ENCODE measurements around the gene APBB2.

Gene APBB2

DNA sequence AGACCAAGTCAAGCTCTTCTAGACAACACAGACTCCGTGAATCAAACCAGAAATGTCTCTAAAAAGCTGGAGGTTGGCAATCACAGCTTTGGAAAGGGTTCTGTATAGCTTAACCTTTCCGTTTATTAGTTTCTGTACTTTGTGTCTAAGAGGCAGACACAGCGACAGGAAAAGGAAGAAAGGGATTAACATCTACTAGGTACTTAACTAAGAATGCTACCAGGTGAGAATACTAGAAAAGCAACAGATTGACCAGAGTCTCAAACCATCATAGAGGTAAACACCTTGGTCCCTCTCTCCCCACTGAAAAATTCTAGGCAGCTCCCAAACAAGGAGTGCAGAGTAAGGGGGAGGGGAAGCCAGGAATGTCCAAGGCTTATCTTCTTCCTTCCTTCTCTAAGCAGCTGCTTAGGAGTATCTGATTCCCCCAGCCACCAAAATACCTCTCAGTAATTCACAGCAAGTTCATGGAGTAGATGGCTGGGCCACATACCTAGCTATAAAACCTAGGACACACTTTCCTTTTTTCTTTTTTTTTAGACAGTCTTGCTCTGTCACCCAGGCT lies 80.8 kb downstream of the APBB2 start:
- peak; percentile 20 for DNase-seq

DNA sequence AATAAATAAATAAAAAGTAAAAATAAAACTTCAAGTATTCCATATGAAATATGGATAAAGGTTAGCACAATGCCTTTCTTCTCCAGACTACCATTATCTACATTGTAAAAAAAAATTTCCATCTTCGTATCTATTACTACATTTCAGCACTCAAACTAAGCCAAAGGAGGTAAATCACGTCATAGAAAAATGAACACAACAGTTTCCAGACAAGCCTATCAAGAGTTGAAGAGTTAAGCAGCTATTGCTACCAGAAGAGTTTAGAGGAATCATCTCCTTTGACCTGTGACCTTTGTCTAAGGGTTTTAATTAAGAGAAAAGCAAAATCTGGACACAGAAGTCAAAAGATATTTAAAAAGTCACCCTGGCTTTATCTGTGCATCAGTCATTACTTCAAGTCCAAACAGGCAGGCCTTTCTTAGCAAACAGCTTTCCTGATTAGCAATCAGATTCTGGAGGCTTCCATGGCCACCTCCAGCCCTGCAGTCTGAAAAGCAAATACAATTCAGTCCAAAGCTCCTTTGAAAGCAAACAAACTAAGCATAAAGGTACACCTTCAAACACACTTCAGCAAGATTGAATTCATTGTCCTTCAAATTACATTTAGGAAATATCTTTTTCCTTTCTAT lies 82.2 kb downstream of the APBB2 start:
- DNase-seq: no peak

DNA sequence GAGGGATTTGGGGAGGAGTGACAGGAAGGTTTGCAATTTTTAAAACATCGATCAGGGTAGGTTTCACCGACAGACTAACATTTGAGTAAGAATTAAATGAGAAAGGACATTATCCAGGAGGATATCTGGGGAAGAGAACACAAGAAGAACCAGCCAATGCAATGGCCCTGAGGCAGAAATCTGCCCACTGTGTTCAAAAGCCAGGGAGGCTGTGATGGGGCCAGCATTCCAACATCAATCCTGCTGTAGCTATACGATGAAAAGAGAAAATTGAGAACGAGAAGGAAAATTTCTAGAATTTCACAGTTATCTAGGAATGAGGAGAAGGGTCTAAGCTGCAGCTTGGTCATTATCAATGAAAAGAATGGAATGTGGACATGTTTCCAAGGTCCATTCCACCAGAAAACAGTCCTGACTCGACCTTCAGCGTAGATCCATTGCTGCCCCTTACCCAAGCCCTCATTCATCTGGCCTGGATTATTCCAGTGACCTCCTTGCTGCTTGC lies 84.4 kb downstream of the APBB2 start:
- no peak for DNase-seq

DNA sequence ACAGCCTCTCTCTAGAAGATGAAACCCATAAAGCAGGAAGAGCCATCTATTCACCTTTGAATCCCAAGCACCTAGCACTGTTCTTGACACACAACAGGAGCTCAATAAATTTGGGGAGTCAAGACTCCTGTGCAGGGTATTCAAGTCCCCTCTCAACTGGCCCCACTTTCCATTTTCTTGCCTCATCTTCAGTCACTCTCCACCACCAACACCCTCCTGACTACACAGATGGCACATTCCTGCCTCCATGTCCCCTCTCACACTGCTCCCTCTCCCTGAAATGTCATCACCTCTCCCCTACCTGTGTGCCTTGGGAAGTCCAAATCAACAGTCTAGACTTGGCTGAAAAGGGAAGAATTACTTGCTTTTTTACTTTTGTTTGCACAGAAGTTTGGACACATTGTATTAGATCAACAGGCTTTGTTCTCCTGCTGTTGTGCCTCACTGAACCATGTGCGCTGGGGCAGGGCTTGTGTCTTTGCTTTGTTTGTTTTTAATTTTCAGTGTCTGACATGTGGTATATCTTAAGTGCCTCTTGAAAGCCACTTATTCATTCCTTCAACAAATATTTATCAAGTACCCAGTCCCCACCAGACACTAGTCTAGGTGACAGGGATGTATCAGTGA lies 85.1 kb downstream of the APBB2 start:
- DNase-seq: no peak

DNA sequence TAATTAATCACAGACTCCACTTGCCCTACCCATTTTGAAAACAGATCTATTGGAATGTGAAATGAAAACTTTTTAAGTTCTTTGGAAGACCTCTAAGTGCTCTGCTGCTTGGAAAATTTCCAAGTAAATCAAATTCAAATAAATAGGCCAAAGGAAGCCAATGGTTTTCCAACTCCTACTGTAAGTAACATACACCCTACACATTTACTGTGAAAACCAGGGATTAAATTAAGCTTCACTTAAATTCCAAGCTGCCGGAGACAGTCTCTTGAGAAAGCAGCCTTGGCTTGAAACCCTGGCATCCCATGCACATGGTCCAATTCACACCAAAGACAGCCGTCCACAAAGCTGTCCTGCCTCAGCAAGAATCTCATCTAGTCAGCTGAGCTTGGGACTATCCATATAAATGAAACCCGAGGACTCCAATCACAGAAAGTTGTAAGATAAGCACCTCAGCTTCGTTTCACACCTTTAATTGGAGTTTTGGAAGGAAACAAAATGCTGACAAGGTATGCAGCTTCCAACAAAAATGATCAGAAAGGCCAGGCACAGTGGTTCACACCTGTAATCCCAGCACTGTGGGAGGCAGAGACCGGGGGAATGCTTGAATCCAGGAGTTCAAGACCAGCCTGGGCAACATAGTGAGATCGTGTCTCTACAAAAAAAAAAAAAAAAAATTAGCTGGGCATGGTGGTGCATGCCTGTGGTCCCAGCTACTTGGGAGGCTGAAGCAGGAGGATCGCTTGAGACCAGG lies 88.6 kb downstream of the APBB2 start:
- DNase-seq: peak; percentile 50

DNA sequence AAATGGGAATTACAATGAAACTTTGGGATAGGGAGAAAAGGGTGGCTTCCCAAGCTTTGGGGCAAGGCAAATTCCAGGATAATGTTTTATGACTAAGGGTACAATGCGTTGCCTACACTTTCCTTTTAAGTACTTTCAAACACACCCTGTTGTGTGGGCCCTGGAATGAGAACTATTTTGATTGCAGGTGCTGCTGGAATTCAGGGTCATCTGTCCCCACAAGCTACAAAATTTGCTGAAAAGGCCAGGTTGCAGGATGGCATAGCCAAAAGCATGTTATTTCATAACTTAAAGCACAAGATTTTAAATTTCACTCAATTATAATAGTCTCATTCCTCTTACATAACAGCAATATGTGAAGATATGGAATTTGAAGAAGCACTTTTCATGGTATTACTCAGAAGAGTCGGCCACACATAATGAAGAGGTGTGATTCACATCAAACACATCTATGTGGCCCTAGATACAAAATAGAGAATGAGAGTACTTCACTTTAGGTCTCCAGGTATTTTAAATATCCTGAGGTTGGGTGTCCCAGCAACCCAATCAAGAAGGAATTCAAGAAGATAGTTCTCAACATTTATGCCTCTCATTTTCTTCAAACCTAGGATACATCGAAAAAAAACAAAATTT lies 89.3 kb downstream of the APBB2 start:
- DNase-seq: peak; percentile 21

DNA sequence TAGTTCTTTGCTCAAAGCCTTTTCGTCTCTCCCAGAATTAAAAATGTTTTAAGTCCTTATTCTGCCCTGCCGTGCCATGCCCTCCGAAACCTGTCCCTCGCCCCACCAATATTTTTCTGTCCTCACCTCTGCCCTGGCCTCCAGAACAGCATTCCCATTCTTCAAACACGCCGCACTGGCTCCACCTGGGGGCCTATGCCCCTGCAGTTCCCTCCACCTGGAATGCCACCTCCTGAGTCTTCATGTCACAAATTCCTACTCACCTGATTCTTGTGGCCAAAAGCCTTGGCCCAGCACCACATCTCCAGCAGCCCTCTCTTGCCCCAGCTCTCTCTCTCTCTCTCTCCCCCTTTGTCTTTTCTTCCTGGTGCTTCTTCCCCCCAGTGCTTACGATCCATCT lies 91.6 kb downstream of the APBB2 start:
- DNase-seq: no peak

DNA sequence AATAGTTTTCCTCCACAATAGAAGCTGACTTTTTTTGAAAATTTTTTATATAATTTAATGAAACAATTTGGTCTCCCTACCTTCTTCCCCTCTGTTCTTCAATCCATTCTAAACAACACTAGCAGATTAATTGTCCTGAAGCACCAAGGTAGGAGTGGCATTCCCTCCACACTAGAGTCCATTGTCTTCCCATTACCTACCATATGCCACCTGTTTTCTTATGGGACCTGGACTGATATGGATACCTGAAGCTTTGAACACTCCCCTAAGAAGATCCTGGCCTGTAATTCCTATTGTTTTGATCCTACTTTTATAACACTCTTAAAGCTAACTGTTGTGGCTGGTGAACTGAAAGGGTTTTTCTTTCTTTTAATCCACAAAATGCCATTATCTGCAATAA lies 92.0 kb downstream of the APBB2 start:
- no peak for DNase-seq

DNA sequence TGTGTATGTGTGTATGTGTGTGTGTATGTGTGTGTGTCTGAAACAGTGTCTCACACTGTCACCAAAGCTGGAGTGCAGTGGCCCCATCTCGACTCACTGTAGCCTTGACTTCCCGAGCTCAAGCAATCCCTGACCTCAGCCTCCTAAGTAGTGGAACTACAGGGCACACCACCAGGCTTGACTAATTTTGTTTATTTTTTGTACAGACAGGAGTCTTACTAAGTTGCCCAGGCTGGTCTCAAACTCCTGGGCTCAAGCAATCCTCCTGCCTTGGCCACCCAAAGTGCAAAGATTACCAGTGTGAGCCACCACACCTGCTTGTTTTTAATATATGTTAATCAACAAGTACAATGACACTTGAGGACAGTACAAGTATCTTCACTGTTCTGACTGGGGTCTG lies 92.4 kb downstream of the APBB2 start:
- DNase-seq: no peak

DNA sequence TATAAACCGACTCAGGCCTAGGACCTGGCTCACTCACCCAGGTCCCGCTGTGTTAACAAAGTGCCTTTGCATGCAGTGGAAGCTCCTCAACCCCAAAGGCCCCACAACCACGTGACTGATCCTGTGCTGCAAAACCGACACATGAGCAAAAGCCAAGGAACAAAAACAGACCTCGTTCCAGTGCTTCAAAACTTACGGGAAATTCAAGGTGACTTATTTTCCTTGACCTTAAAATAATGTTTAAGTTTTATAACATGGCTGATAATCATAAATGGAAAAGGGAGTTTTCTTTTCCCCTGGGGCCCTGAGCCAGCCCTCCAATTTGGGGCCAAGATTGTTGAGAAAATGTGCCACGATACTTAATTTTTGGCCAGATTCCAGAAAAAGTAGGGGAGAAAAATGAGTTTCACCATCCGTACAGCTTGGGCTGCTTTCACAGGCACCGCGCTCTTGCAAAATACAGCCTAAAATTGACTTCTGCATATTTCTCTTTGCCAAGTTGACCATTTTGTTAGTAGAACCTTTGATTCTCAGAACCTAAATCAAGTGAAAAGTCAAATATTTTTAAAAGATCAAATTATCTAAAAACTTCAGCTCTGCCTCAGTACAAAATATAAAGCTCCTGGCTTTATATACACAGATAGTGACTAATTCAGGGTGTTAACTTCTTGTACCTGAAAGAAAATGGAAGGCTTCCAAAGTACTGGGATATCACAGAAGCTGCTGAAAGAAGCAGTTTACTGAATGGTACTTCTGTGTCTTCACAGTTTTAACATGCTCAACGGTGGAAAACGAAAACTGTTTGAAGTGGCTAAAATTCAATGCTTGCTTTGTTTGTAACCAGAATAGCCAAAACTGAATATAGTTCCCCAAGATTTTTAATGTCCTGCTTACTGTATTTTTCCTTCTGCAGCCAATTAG lies 93.8 kb downstream of the APBB2 start:
- DNase-seq: peak; percentile 45

DNA sequence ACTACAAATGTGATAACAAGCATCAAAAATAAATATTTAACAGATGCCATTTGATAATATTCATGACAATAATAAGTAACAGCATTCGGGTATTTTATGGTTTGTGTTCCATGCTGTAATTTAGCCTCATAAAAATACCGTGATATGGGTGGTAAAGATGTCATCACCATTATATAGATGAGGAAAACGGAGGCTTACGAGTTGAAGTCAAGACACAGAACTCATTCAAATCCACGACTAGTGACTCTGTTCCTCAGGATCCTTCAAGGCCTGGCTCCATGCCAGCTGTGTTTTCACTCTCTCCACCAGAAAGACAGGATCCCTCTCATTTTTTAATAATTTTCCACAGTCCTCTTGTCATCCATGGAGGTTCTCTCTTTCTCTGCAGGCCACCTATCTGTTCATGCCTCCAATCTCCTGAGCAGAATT lies 94.5 kb downstream of the APBB2 start:
- DNase-seq: no peak

DNA sequence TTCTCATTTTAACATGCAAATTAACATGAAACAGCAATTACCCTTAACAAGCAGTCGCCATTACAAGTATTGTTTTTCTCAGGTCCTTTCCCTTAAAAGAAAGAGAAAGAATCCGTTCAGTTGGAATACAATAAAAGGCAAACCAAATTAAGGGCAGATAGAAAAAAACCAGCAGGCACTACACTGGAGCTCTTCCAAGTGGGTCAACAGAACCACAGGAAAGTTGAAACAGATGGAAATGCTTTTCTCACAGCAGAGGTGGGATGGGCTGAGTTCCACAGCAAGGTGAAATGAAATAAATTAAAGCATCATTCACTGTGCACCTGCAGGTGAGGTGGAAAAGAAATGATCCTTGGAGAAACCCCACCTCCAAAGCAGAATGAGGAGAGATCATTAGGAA lies 102.6 kb downstream of the APBB2 start:
- no peak for DNase-seq

DNA sequence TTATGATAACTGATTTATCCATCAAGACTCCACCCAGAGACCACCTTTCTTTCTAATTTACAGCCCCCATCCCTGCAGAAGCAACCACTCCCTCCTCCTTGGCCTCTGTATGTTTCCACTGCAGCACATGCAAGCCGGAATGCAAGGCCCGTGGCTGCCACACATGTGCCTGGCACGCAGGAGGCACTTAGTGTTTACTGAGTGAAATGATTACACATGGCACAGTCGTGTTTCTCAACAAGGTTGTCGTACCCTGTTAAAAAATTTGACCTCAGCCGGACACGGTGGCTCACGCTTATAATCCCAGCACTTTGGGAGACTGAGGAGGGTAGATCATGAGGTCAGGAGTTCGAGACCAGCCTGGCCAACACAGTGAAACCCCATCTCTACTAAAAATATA lies 104.3 kb downstream of the APBB2 start:
- DNase-seq: no peak

DNA sequence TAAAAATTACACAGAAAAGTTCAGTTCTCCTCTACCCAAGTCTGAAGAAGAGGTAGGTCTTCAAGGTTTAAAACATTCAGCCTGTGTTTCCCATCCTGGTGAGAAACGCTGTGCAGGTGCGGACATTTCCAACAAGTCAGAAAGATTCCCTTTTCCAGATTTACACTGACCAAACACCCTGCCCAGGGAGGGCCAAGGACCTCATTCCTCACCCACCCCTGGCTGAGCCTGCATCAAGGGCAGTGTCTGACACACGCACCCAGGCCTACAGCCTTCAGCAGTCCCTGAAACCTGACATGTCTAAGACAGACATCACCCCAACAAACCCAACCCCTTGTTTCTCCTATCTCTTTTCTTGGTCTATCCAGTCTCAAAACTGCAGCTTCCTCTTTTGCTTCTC lies 105.9 kb downstream of the APBB2 start:
- DNase-seq: no peak

DNA sequence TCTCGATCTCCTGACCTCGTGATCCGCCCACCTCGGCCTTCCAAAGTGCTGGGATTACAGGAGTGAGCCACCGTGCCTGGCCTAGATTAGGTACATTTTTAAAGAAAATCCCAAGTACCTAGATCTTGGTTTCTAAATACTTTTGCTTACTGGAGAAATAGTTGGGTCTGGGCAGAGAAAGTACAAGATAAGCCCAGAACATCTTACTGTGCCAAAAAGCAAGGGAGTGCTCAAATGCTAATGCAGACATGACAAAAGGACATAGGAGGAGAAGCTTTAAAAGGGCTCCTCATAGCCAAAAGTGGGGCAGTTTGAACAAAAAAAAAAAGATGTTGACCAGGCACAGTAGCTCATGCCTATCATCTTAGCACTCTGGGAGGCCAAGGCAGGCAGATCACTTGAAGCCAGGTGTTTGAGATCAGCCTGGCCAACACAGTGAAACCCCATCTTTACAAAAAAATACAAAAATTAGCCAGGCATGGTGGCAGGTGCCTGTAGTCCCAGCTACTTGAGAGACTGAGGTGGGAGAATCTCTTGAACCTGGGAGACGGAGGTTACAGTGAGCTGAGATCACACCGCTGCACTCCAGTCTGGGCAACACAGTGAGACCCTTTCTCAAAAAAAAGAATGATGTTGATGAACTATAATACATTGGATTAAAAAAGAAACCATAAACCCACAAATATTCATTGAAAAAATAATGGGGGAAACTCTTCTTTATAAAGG lies 107.5 kb downstream of the APBB2 start:
- DNase-seq: no peak

DNA sequence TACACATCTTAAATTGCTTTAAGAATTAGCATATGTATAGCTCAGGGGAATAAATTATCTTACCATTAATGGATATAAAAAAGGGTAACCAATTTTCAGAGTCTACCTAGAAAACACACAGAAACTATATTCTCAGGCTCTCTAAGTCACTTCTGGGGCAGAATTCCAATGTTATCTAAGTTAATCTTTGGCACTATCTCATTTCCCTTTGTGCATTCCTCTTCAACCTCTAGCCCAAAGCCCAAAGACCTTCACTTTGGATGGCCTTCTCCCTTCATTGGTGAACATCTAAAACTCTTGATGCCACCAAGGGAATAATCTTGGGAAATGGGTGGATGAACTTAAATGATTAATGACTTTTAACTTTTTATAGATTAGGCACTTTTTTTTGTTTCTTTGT lies 108.3 kb downstream of the APBB2 start:
- DNase-seq: peak; percentile 4

DNA sequence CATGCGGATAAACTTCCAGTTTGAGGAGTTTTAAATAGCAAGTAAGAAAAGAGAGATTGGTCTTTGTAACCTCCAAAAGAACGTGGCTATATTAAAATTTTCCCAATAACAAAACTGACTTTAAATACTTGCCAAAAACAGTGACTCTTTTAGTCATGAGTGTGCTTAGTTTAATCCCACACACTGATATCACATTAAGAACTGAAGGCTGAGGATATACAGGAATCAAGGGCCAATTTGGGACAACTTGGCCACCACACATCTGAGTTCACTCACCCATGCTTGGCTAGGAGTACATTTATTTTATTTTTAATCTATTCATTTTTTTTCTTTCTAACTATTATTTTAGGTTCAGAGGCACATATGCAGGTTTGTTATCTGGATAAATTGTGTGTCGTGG lies 110.2 kb downstream of the APBB2 start:
- DNase-seq: no peak

DNA sequence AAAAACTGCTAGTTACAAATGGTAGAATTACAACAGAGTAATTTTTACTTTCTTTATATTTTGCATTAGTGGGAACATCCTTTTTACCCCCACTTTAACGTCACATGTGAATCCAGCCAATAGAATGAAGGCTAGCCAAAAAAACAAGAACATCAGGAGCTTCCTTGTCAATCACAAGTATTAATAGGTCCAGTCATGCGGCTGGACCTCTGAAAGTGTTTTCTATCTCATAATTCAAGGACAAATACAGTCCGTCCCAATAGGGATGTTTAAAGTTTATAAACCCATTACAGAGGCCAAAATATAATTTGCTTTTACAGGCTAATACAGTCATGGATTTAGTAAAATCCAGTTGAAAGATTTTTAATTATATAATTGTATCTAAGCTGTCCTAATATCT lies 110.7 kb downstream of the APBB2 start:
- DNase-seq: no peak

DNA sequence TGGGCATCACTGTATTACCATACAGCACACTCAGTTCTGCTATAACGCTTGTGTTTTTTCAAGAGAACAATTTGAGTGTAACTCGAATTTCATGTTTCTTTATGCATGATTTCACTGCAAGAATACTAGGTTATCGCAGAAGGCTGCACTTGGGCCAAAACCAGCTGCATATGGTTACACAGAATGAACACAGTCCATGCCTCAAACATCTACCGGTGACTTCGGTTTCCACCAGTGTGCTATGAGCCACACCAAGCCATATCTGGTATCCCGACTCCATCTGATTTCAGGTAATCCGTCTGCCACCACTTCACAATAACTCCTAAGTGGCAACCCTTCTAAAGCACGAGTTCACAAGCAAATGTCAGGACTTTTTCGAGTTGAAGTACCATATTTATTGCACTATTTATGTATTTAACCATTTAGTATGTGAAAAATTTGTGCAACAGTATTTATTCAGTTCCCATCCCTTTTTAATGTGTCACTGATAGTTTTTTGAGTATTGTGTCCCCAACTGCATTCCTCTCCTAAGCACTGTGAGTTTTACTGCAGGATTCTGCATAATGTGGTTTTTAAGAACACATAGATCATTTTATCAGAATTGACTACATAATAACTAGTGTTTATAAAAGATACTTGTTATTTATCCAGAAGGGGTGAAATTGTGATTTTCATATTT lies 111.8 kb downstream of the APBB2 start:
- DNase-seq: no peak
